Measurements from ENCODE around the gene UNC13D. TPM values are rescaled to one million over a fixed set of nuclear protein-coding genes. Genes with fewer than 3 reads are reported as not detected.

UNC13D gene
- total RNA-seq, 2 experiments from 2014 or later = 212 to 218 TPM

- CTCF ChIA-PET = interaction anchor here (0.6 to 4.1 kb wide), 15 partner anchors 10 to 93 kb away, joined by 3 to 49 read pairs (median 8); partner anchors contain the start of genes GALK1, TRIM65 and WBP2
- H3K4me3 Mint-ChIP-seq = peak overlapping the region; percentile 98
- peak; percentile 16 for ATAC-seq
- no peaks in the 10 kb centered on the region for H3K9me3 Mint-ChIP-seq (ENCODE audit: low read depth)
- peak; percentile 63 for DNase-seq
- peak overlapping the region; percentile 98 for H3K27ac Mint-ChIP-seq
- no peaks in the 10 kb centered on the region for H3K27me3 Mint-ChIP-seq
- peaks cover 23% of the 10 kb centered on the region for H3K36me3 Mint-ChIP-seq
- peaks cover 27% of the 10 kb centered on the region for H3K4me1 Mint-ChIP-seq
Measured at GRCh38 chr17:75844530-75845057, 390 bp upstream of the UNC13D start.

- ATAC-seq = peak; percentile 47
- Mint-ChIP-seq H3K27ac (peak overlapping the region; percentile 98), H3K27me3 (no peaks in the 10 kb centered on the region), H3K36me3 (peaks cover 24% of the 10 kb centered on the region), H3K9me3 (ENCODE audit: low read depth) (no peaks in the 10 kb centered on the region), H3K4me3 (peak overlapping the region; percentile 98), H3K4me1 (peaks cover 19% of the 10 kb centered on the region)
- CTCF ChIA-PET = interaction anchor here (0.9 to 4.1 kb wide), 14 partner anchors 9 to 89 kb away, joined by 3 to 49 read pairs (median 7); partner anchors contain the start of genes GALK1, TRIM65 and WBP2
- peak; percentile 57 for DNase-seq
Measured at GRCh38 chr17:75842963-75843576, 1.1 kb downstream of the UNC13D start.

- peaks cover 24% of the 10 kb centered on the region for H3K36me3 Mint-ChIP-seq
- H3K4me1 Mint-ChIP-seq = peaks cover 21% of the 10 kb centered on the region
- H3K4me3 Mint-ChIP-seq = peak overlapping the region; percentile 98
- H3K27ac Mint-ChIP-seq = peak overlapping the region; percentile 59
- H3K27me3 Mint-ChIP-seq = no peaks in the 10 kb centered on the region
- CTCF ChIA-PET = interaction anchor here (1.9 to 4.1 kb wide), 6 partner anchors 9 to 59 kb away, joined by 8 to 49 read pairs (median 12); partner anchors contain the start of genes TRIM65 and WBP2
- H3K9me3 Mint-ChIP-seq (ENCODE audit: low read depth) = no peaks in the 10 kb centered on the region
- ATAC-seq (no peak), DNase-seq (no peak)
Measured at GRCh38 chr17:75842411-75842810, 1.8 kb downstream of the UNC13D start.

- DNase-seq (no peak), ATAC-seq (no peak)
- H3K4me3 Mint-ChIP-seq = no peak overlapping the region
- CTCF ChIA-PET = interaction anchor here (0.8 to 2.9 kb wide), 3 partner anchors 10 to 87 kb away, joined by 3 to 7 read pairs (median 4); partner anchors contain the start of gene TRIM65
- H3K4me1 Mint-ChIP-seq = peaks cover 23% of the 10 kb centered on the region
- no peaks in the 10 kb centered on the region for H3K9me3 Mint-ChIP-seq (ENCODE audit: low read depth)
- no peaks in the 10 kb centered on the region for H3K27me3 Mint-ChIP-seq
- H3K36me3 Mint-ChIP-seq = peaks cover 22% of the 10 kb centered on the region
- H3K27ac Mint-ChIP-seq = peak overlapping the region; percentile 49
Measured at GRCh38 chr17:75840799-75841164, 3.4 kb downstream of the UNC13D start.

GRCh38 chr17:75839942-75840798 lies 4.0 kb downstream of the UNC13D start:
- DNase-seq (no peak), ATAC-seq (no peak)
- peaks cover 23% of the 10 kb centered on the region for H3K4me1 Mint-ChIP-seq
- H3K36me3 Mint-ChIP-seq = peaks cover 24% of the 10 kb centered on the region
- no peaks in the 10 kb centered on the region for H3K9me3 Mint-ChIP-seq (ENCODE audit: low read depth)
- CTCF ChIA-PET = interaction anchor here (0.8 to 2.9 kb wide), 6 partner anchors 9 to 87 kb away, joined by 3 to 7 read pairs (median 4); partner anchors contain the start of gene TRIM65
- no peak overlapping the region for H3K4me3 Mint-ChIP-seq
- no peak overlapping the region for H3K27ac Mint-ChIP-seq
- H3K27me3 Mint-ChIP-seq = no peaks in the 10 kb centered on the region

GRCh38 chr17:75838410-75838809 lies 5.8 kb downstream of the UNC13D start:
- Mint-ChIP-seq H3K4me1 (peaks cover 33% of the 10 kb centered on the region), H3K9me3 (ENCODE audit: low read depth) (no peaks in the 10 kb centered on the region), H3K27ac (peak overlapping the region; percentile 46), H3K4me3 (no peak overlapping the region), H3K36me3 (peaks cover 34% of the 10 kb centered on the region), H3K27me3 (no peaks in the 10 kb centered on the region)
- no peak for ATAC-seq
- DNase-seq = no peak
- CTCF ChIA-PET = interaction anchor here (1.2 to 2.9 kb wide), 3 partner anchors 8 to 22 kb away, joined by 3 to 7 read pairs (median 3); no protein-coding TSS in a partner anchor

- H3K36me3 Mint-ChIP-seq = peaks cover 35% of the 10 kb centered on the region
- DNase-seq (no peak), ATAC-seq (no peak)
- no peak overlapping the region for H3K4me3 Mint-ChIP-seq
- peaks cover 38% of the 10 kb centered on the region for H3K4me1 Mint-ChIP-seq
- H3K27me3 Mint-ChIP-seq = no peaks in the 10 kb centered on the region
- H3K27ac Mint-ChIP-seq = peak overlapping the region; percentile 46
- H3K9me3 Mint-ChIP-seq (ENCODE audit: low read depth) = no peaks in the 10 kb centered on the region
- CTCF ChIA-PET = interaction anchor here (1.8 kb wide), 1 partner anchor 10 kb away, joined by 4 read pairs; no protein-coding TSS in a partner anchor
Measured at GRCh38 chr17:75837899-75838298, 6.3 kb downstream of the UNC13D start.

GRCh38 chr17:75836605-75837004 lies 7.6 kb downstream of the UNC13D start:
- H3K27ac Mint-ChIP-seq = no peak overlapping the region
- H3K4me1 Mint-ChIP-seq = peaks cover 42% of the 10 kb centered on the region
- CTCF ChIA-PET = interaction anchor here (1.8 kb wide), 1 partner anchor 11 kb away, joined by 4 read pairs; no protein-coding TSS in a partner anchor
- no peaks in the 10 kb centered on the region for H3K9me3 Mint-ChIP-seq (ENCODE audit: low read depth)
- no peak overlapping the region for H3K4me3 Mint-ChIP-seq
- no peaks in the 10 kb centered on the region for H3K27me3 Mint-ChIP-seq
- no peak for ATAC-seq
- H3K36me3 Mint-ChIP-seq = peaks cover 37% of the 10 kb centered on the region
- DNase-seq = no peak

GRCh38 chr17:75835654-75835987 lies 8.6 kb downstream of the UNC13D start:
- DNase-seq = no peak
- H3K36me3 Mint-ChIP-seq = peaks cover 40% of the 10 kb centered on the region
- no peaks in the 10 kb centered on the region for H3K27me3 Mint-ChIP-seq
- CTCF ChIA-PET = no interaction called here
- no peak overlapping the region for H3K27ac Mint-ChIP-seq
- H3K4me3 Mint-ChIP-seq = no peak overlapping the region
- ATAC-seq = no peak
- H3K9me3 Mint-ChIP-seq (ENCODE audit: low read depth) = no peaks in the 10 kb centered on the region
- H3K4me1 Mint-ChIP-seq = peaks cover 42% of the 10 kb centered on the region

GRCh38 chr17:75834928-75835653 lies 9.1 kb downstream of the UNC13D start:
- Mint-ChIP-seq H3K9me3 (ENCODE audit: low read depth) (no peaks in the 10 kb centered on the region), H3K4me1 (peaks cover 43% of the 10 kb centered on the region), H3K36me3 (peaks cover 44% of the 10 kb centered on the region), H3K27me3 (no peaks in the 10 kb centered on the region), H3K27ac (peak overlapping the region; percentile 63), H3K4me3 (peak overlapping the region; percentile 1)
- ATAC-seq (no peak), DNase-seq (no peak)
- CTCF ChIA-PET = interaction anchor here (1.0 to 3.6 kb wide), 2 partner anchors 9 to 14 kb away, joined by 3 to 21 read pairs; partner anchors contain the start of gene UNC13D

GRCh38 chr17:75834279-75834920 lies 9.8 kb downstream of the UNC13D start:
- H3K9me3 Mint-ChIP-seq (ENCODE audit: low read depth) = no peaks in the 10 kb centered on the region
- no peak for DNase-seq
- H3K36me3 Mint-ChIP-seq = peaks cover 47% of the 10 kb centered on the region
- no peaks in the 10 kb centered on the region for H3K27me3 Mint-ChIP-seq
- H3K4me1 Mint-ChIP-seq = peaks cover 43% of the 10 kb centered on the region
- CTCF ChIA-PET = interaction anchor here (1.0 to 3.6 kb wide), 8 partner anchors 10 to 170 kb away, joined by 3 to 21 read pairs (median 10); partner anchors contain the start of genes GALK1 and UNC13D
- H3K4me3 Mint-ChIP-seq = peak overlapping the region; percentile 71
- peak overlapping the region; percentile 95 for H3K27ac Mint-ChIP-seq
- ATAC-seq = no peak

Measured in activated CD8-positive, alpha-beta memory T cell treated with anti-CD3 and anti-CD28 coated beads, Interleukin-2, amount 10 ng/mL, durations not matched to agents 7 days and 5 days (primary cell).